ENCODE measurements around the gene ACTN3. TPM values are rescaled to one million over a fixed set of nuclear protein-coding genes. Genes with fewer than 3 reads are reported as not detected.
A peak's percentile ranks its signal among the peaks of the same experiment; 100 is the strongest.

The ACTN3 gene
- total and polyA plus RNA-seq, 7 donors = 2.9 to 531 (median 60.2) TPM

GRCh38 chr11:66546966-66547661 is 411 bp downstream of the ACTN3 start:
- intact Hi-C loops (cut with DNase I) = no loop called here
- Histone ChIP-seq H3K27ac (peak overlapping the region; percentile 89), H3K4me3 (peak overlapping the region; percentile 83)

GRCh38 chr11:66547662-66548009 is 933 bp downstream of the ACTN3 start:
- no peak for TF ChIP-seq CTCF (IDR thresholded peaks at IDR 0.05)
- no peaks in the 10 kb centered on the region for H3K27me3 ChIP-seq (ENCODE audit: insufficient read depth in 3 of 3, low read length in 2 of 3)
- H3K9me3 ChIP-seq = no peaks in the 10 kb centered on the region
- no peak for DNase-seq
- H3K27ac ChIP-seq = peak overlapping the region; percentile 89
- 17 to 19% (median 19%) methylated on average over 5 of the region's 5 CpGs for WGBS, 3 donors
- peak overlapping the region; percentile 83 for H3K4me3 ChIP-seq
- H3K36me3 ChIP-seq (ENCODE audit: insufficient read depth in 1 of 2, low read depth in 1 of 2) = peaks cover 0 to 7% of the 10 kb centered on the region in 2 donors
- intact Hi-C loops (cut with DNase I) = no loop called here
- peaks cover 33% of the 10 kb centered on the region for H3K4me1 ChIP-seq
- no peak for ATAC-seq

More at GRCh38 chr11:66546966-66547661, 411 bp downstream of the ACTN3 start:
- 24 to 40% (median 27%) methylated on average over 16 to 18 of the region's 18 CpGs for whole genome bisulfite sequencing, 3 donors
- Histone ChIP-seq H3K4me1 (peaks cover 33% of the 10 kb centered on the region), H3K9me3 (no peaks in the 10 kb centered on the region), H3K36me3 (ENCODE audit: insufficient read depth in 1 of 2, low read depth in 1 of 2) (peaks cover 0 to 8% of the 10 kb centered on the region in 2 donors), H3K27me3 (ENCODE audit: insufficient read depth in 3 of 3, low read length in 2 of 3) (no peaks in the 10 kb centered on the region)
- DNase-seq (no peak), ATAC-seq (peak in 1 of 4 donors; percentile 18)
- no peak for TF ChIP-seq CTCF (IDR thresholded peaks at IDR 0.05)

- Histone ChIP-seq H3K36me3 (ENCODE audit: insufficient read depth in 1 of 2, low read depth in 1 of 2) (peaks cover 0 to 7% of the 10 kb centered on the region in 2 donors), H3K9me3 (no peaks in the 10 kb centered on the region)
These were observed 1.3 kb downstream of the ACTN3 start for GRCh38 chr11:66548041-66548440.

GRCh38 chr11:66548774-66549630 is 2.3 kb downstream of the ACTN3 start:
- intact Hi-C loops (cut with DNase I) = no loop called here
- H3K4me3 ChIP-seq = no peak overlapping the region
- no peak for TF ChIP-seq CTCF (IDR thresholded peaks at IDR 0.05)
- H3K27ac ChIP-seq = peak overlapping the region; percentile 89
- H3K9me3 ChIP-seq = no peaks in the 10 kb centered on the region
- ATAC-seq = no peak
- H3K4me1 ChIP-seq = peaks cover 27% of the 10 kb centered on the region
- H3K36me3 ChIP-seq (ENCODE audit: insufficient read depth in 1 of 2, low read depth in 1 of 2) = peaks cover 0 to under 1% of the 10 kb centered on the region in 2 donors
- H3K27me3 ChIP-seq (ENCODE audit: insufficient read depth in 3 of 3, low read length in 2 of 3) = no peaks in the 10 kb centered on the region
- DNase-seq = no peak
- WGBS, 3 donors = 37 to 53% (median 41%) methylated on average over 16 of the region's 16 CpGs

More at GRCh38 chr11:66548041-66548440, 1.3 kb downstream of the ACTN3 start:
- TF ChIP-seq CTCF (IDR thresholded peaks at IDR 0.05) = no peak
- 14 to 30% (median 21%) methylated on average over 10 to 11 of the region's 11 CpGs for WGBS, 3 donors
- Histone ChIP-seq H3K27ac (peak overlapping the region; percentile 89), H3K27me3 (ENCODE audit: insufficient read depth in 3 of 3, low read length in 2 of 3) (no peaks in the 10 kb centered on the region), H3K4me1 (peaks cover 33% of the 10 kb centered on the region), H3K4me3 (no peak overlapping the region)
- DNase-seq (peak in 1 of 2 donors; percentile 80), ATAC-seq (peak; percentile 35 to 54 (median 46))
- intact Hi-C loops (cut with DNase I) = no loop called here
